Measurements from ENCODE around the gene CES5A. TPM values are rescaled to one million over a fixed set of nuclear protein-coding genes. Genes with fewer than 3 reads are reported as not detected.
"Not testable (repeated sequence)": the region's sequence is repeated elsewhere in the genome, so short reads cannot be mapped to it uniquely, and the experiment has no call there.

Gene CES5A
- total and polyA plus RNA-seq, 2 donors from 2014 or later = not detected

GRCh38 chr16:55817236-55817912 is 57.8 kb downstream of the CES5A start:
- intact Hi-C loops (cut with DNase I) = no loop called here
- FAIRE-seq (no peak), DNase-seq (no peak)
- Histone ChIP-seq H3K27ac (ENCODE audit: low read depth in 2 of 2, low read length in 2 of 2) (no peak overlapping the region), H3K36me3 (ENCODE audit: control insufficient read depth in 2 of 3, insufficient read depth in 3 of 3, low read length in 3 of 3) (no peaks in the 10 kb centered on the region), H3K27me3 (ENCODE audit: control insufficient read depth, insufficient read depth, low read length) (no peaks in the 10 kb centered on the region), H3K4me3 (ENCODE audit: low read length in 3 of 3) (no peak overlapping the region), H3K4me1 (ENCODE audit: control insufficient read depth in 2 of 3, insufficient read depth in 2 of 3, low read depth in 1 of 3, low read length in 3 of 3) (no peaks in the 10 kb centered on the region), H3K9ac (ENCODE audit: low read length in 3 of 3) (no peak overlapping the region), H3K9me3 (ENCODE audit: control insufficient read depth in 2 of 3, insufficient read depth in 1 of 3, low read length in 3 of 3) (no peaks in the 10 kb centered on the region)
- TF ChIP-seq CTCF (IDR thresholded peaks at IDR 0.05; ENCODE audit: borderline replicate concordance, extremely low read depth, insufficient read depth) = no peak

- H3K36me3 ChIP-seq (ENCODE audit: control insufficient read depth in 2 of 3, insufficient read depth in 3 of 3, low read length in 3 of 3); H3K9me3 ChIP-seq (ENCODE audit: control insufficient read depth in 2 of 3, insufficient read depth in 1 of 3, low read length in 3 of 3); FAIRE-seq; H3K4me3 ChIP-seq (ENCODE audit: low read length in 3 of 3); H3K27ac ChIP-seq (ENCODE audit: low read depth in 2 of 2, low read length in 2 of 2); H3K4me1 ChIP-seq (ENCODE audit: control insufficient read depth in 2 of 3, insufficient read depth in 2 of 3, low read depth in 1 of 3, low read length in 3 of 3); H3K9ac ChIP-seq (ENCODE audit: low read length in 3 of 3); intact Hi-C loops (cut with DNase I); H3K27me3 ChIP-seq (ENCODE audit: control insufficient read depth, insufficient read depth, low read length); DNase-seq: not testable (repeated sequence)
Observed at GRCh38 chr16:55816222-55816621, 59.0 kb downstream of the CES5A start.

- no peak for FAIRE-seq
- H3K4me1 ChIP-seq (ENCODE audit: control insufficient read depth in 2 of 3, insufficient read depth in 2 of 3, low read depth in 1 of 3, low read length in 3 of 3) = no peaks in the 10 kb centered on the region
- no peaks in the 10 kb centered on the region for H3K9me3 ChIP-seq (ENCODE audit: control insufficient read depth in 2 of 3, insufficient read depth in 1 of 3, low read length in 3 of 3)
- TF ChIP-seq CTCF (IDR thresholded peaks at IDR 0.05; ENCODE audit: borderline replicate concordance, extremely low read depth, insufficient read depth) = no peak
- no peak overlapping the region for H3K27ac ChIP-seq (ENCODE audit: low read depth in 2 of 2, low read length in 2 of 2)
- H3K36me3 ChIP-seq (ENCODE audit: control insufficient read depth in 2 of 3, insufficient read depth in 3 of 3, low read length in 3 of 3) = no peaks in the 10 kb centered on the region
- intact Hi-C loops (cut with DNase I) = no loop called here
- no peaks in the 10 kb centered on the region for H3K27me3 ChIP-seq (ENCODE audit: control insufficient read depth, insufficient read depth, low read length)
- DNase-seq = no peak
- H3K4me3 ChIP-seq (ENCODE audit: low read length in 3 of 3) = no peak overlapping the region
- H3K9ac ChIP-seq (ENCODE audit: low read length in 3 of 3) = no peak overlapping the region
Observed at GRCh38 chr16:55815320-55815719, 59.9 kb downstream of the CES5A start.

GRCh38 chr16:55814174-55814573 is 61.0 kb downstream of the CES5A start:
- H3K4me1 ChIP-seq (ENCODE audit: control insufficient read depth in 2 of 3, insufficient read depth in 2 of 3, low read depth in 1 of 3, low read length in 3 of 3); H3K27ac ChIP-seq (ENCODE audit: low read depth in 2 of 2, low read length in 2 of 2); H3K9me3 ChIP-seq (ENCODE audit: control insufficient read depth in 2 of 3, insufficient read depth in 1 of 3, low read length in 3 of 3); DNase-seq; FAIRE-seq; H3K9ac ChIP-seq (ENCODE audit: low read length in 3 of 3); H3K36me3 ChIP-seq (ENCODE audit: control insufficient read depth in 2 of 3, insufficient read depth in 3 of 3, low read length in 3 of 3); H3K4me3 ChIP-seq (ENCODE audit: low read length in 3 of 3); intact Hi-C loops (cut with DNase I); H3K27me3 ChIP-seq (ENCODE audit: control insufficient read depth, insufficient read depth, low read length): not testable (repeated sequence)

- FAIRE-seq; H3K9me3 ChIP-seq (ENCODE audit: control insufficient read depth in 2 of 3, insufficient read depth in 1 of 3, low read length in 3 of 3); H3K4me1 ChIP-seq (ENCODE audit: control insufficient read depth in 2 of 3, insufficient read depth in 2 of 3, low read depth in 1 of 3, low read length in 3 of 3); intact Hi-C loops (cut with DNase I); DNase-seq; H3K27ac ChIP-seq (ENCODE audit: low read depth in 2 of 2, low read length in 2 of 2); H3K4me3 ChIP-seq (ENCODE audit: low read length in 3 of 3); H3K9ac ChIP-seq (ENCODE audit: low read length in 3 of 3); H3K27me3 ChIP-seq (ENCODE audit: control insufficient read depth, insufficient read depth, low read length); H3K36me3 ChIP-seq (ENCODE audit: control insufficient read depth in 2 of 3, insufficient read depth in 3 of 3, low read length in 3 of 3): not testable (repeated sequence)
Observed at GRCh38 chr16:55813730-55814129, 61.4 kb downstream of the CES5A start.

Measured in kidney (tissue), 14 donors.